Endothelial cell of umbilical vein (primary cell): ENCODE results near the gene CES5A. TPM values are rescaled to one million over a fixed set of nuclear protein-coding genes. Genes with fewer than 3 reads are reported as not detected.

Source experiments
- BruUV-seq: library from RNA; stranded (reverse); fragments of 400-500 nt; replicated peaks from 2 replicates; lab custom pipeline; 2021; lab: Mats Ljungman, UMichigan
- CTCF ChIA-PET: fragments of 300-600, 350-600 bp; sonication (Branson Sonifier 250); formaldehyde crosslinking; loops from one replicate; lab custom pipeline; 2021; ENCODE audit warnings: antibody characterized with exemption, inconsistent platforms; lab: Charles Lee
- POLR2A ChIA-PET: fragments of 300-600, 350-600 bp; sonication (Branson Sonifier 250); formaldehyde crosslinking; loops from one replicate; lab custom pipeline; 2021; ENCODE audit warnings: antibody characterized with exemption, inconsistent platforms; lab: Charles Lee
- DNase-seq: peaks from one replicate; pipeline ENCODE4 v3.0.0-alpha.2; 2011; ENCODE audit warnings: low read depth, low spot score
- FAIRE-seq: peaks from 2 replicates; lab custom pipeline; 2011; peaks lifted over from hg19 to GRCh38; lab: Jason Lieb, UNC
- H2AFZ ChIP-seq: 2 replicates; pipeline ENCODE4 v1.6.0; 2012; ENCODE audit warnings: low read depth, low read length, control low read depth, inconsistent platforms
- H3K27ac ChIP-seq: 2 replicates; pipeline ENCODE4 v1.5.1; 2011; ENCODE audit warnings: low read depth, mild to moderate bottlenecking, control low read depth, low read length, moderate library complexity; ENCODE audit not compliant: insufficient read depth
- H3K27me3 ChIP-seq, 2 experiments: 2 replicates each; pipeline versions ENCODE4 v1.6.0 to v1.6.1; 2011; ENCODE audit warnings: low read length in 2 of 2, mixed read lengths in 1 of 2; ENCODE audit not compliant: control insufficient read depth in 2 of 2, insufficient read depth in 2 of 2
- H3K36me3 ChIP-seq, 2 experiments: 2 replicates in 1 of 2; 3 replicates in 1 of 2; pipeline ENCODE4 v1.5.1; 2011; ENCODE audit warnings: low read length in 2 of 2, mild to moderate bottlenecking in 1 of 2, moderate library complexity in 1 of 2; ENCODE audit not compliant: control insufficient read depth in 2 of 2, insufficient read depth in 2 of 2; ENCODE audit errors: extremely low read depth in 1 of 2
- H3K4me1 ChIP-seq: 3 replicates; pipeline ENCODE4 v1.5.1; 2011; ENCODE audit warnings: mild to moderate bottlenecking, low read length; ENCODE audit not compliant: control insufficient read depth, insufficient read depth; ENCODE audit errors: extremely low read depth
- H3K4me2 ChIP-seq: 2 replicates; pipeline ENCODE4 v1.6.1; 2011; ENCODE audit warnings: low read length, control low read depth, mixed read lengths; ENCODE audit not compliant: insufficient read depth
- H3K4me3 ChIP-seq, 3 experiments: fragments of 200-600 bp in 1 of 3; sonication (generic), shearing (Covaris generic) in 1 of 3; replicated peaks in 1 of 3; 2 replicates each; pipeline ENCODE4 v1.5.1; 2011 to 2016; ENCODE audit warnings: control low read depth in 3 of 3, low read length in 3 of 3, mild to moderate bottlenecking in 2 of 3, inconsistent platforms in 1 of 3, low read depth in 1 of 3, moderate library complexity in 1 of 3; ENCODE audit not compliant: insufficient read depth in 1 of 3
- H3K79me2 ChIP-seq: 2 replicates; pipeline ENCODE4 v1.6.0; 2012; ENCODE audit warnings: low read length, inconsistent platforms; ENCODE audit not compliant: control insufficient read depth, insufficient read depth
- H3K9ac ChIP-seq: replicated peaks from 2 replicates; pipeline ENCODE3; 2011; ENCODE audit warnings: low read length, control low read depth; ENCODE audit not compliant: insufficient read depth; ENCODE audit errors: extremely low read depth
- H3K9me1 ChIP-seq: replicated peaks from 3 replicates; pipeline ENCODE4 v1.6.0; 2011; ENCODE audit warnings: mild to moderate bottlenecking, low read length; ENCODE audit not compliant: control insufficient read depth, insufficient read depth; ENCODE audit errors: extremely low read depth
- H3K9me3 ChIP-seq: replicated peaks from 2 replicates; pipeline ENCODE4 v1.5.1; 2012; ENCODE audit warnings: low read length, inconsistent platforms; ENCODE audit not compliant: control insufficient read depth, insufficient read depth
- H4K20me1 ChIP-seq: replicated peaks from 2 replicates; pipeline ENCODE3; 2011; ENCODE audit warnings: mild to moderate bottlenecking, low read length; ENCODE audit not compliant: control insufficient read depth, insufficient read depth; ENCODE audit errors: extremely low read depth
- CTCF ChIP-seq, 2 donors: IDR thresholded peaks; 1 replicate in 1 of 2; 2 replicates in 1 of 2; pipeline ENCODE4 v1.5.1; 2011; ENCODE audit warnings: low read length in 2 of 2, mild to moderate bottlenecking in 2 of 2, moderate library complexity in 2 of 2, control low read depth in 1 of 2, inconsistent platforms in 1 of 2, low read depth in 1 of 2; ENCODE audit not compliant: insufficient read depth in 1 of 2; ENCODE audit errors: extremely low read depth in 1 of 2
- EZH2 ChIP-seq: IDR thresholded peaks from 2 replicates; pipeline ENCODE4 v1.6.1; 2012; ENCODE audit warnings: borderline replicate concordance, low read depth, mild to moderate bottlenecking, moderate library complexity, low read length, inconsistent platforms; ENCODE audit not compliant: severe bottlenecking
- FOS ChIP-seq: IDR thresholded peaks from 2 replicates; pipeline ENCODE4 v1.6.1; 2011; ENCODE audit warnings: mild to moderate bottlenecking, low read length, moderate library complexity, borderline replicate concordance; ENCODE audit not compliant: insufficient read depth
- GATA2 ChIP-seq: IDR thresholded peaks from 2 replicates; pipeline ENCODE4 v1.7.0; 2011; ENCODE audit warnings: low read depth, mild to moderate bottlenecking, moderate library complexity, mixed read lengths, low read length; ENCODE audit not compliant: insufficient read length, insufficient read depth
- JUN ChIP-seq: IDR thresholded peaks from 2 replicates; pipeline ENCODE4 v1.6.1; 2011; ENCODE audit warnings: borderline replicate concordance, low read depth; ENCODE audit not compliant: insufficient read length, insufficient read depth
- MYC ChIP-seq: IDR thresholded peaks from one replicate; pipeline ENCODE4 v1.6.1; 2011; ENCODE audit warnings: mild to moderate bottlenecking, low read depth, low read length
- POLR2A ChIP-seq: IDR thresholded peaks from 2 replicates; pipeline ENCODE4 v1.6.1; 2012; ENCODE audit warnings: low read depth, mild to moderate bottlenecking, control low read depth, low read length
- POLR2AphosphoS5 ChIP-seq: IDR thresholded peaks from 2 replicates; pipeline ENCODE4 v1.6.1; 2012; ENCODE audit warnings: low read depth, mild to moderate bottlenecking, control low read depth, low read length, moderate library complexity; ENCODE audit not compliant: insufficient read depth
- dilution Hi-C: fragments of 300-500 bp; cut with MboI; formaldehyde crosslinking; loops from one replicate; pipeline ENCODE4 v1.15.0; 2019; ENCODE audit warnings: low sequenced_read_pairs; ENCODE audit not compliant: extremely low pct_ligation_motif_present
- intact Hi-C: fragments of 100-400 bp; cut with micrococcal nuclease; formaldehyde crosslinking; loops from one replicate; pipeline ENCODE4 v1.10.0; 2022
- polyA plus RNA-seq, 4 experiments: library from polyadenylated mRNA; depleted of rRNA in 3 of 4; stranded (reverse) in 3 of 4; unstranded in 1 of 4; fragments of >200 nt; gene quantifications; 2 replicates each; pipeline versions ENCODE4 v1.2.1 to v1.2.3, GENCODE V29; 2011 to 2012; ENCODE audit warnings: missing spikeins in 1 of 4
- total RNA-seq: library from RNA; stranded (reverse); gene quantifications from 2 replicates; pipeline ENCODE4 v1.2.3, GENCODE V29; 2021
- TF ChIP-seq, protein P1 (sequence below): IDR thresholded peaks from 2 replicates; pipeline ENCODE4 v1.6.1; 2011; ENCODE audit not compliant: insufficient read depth, insufficient read length

Gene CES5A
- total and polyA plus RNA-seq, 2 donors (not counting 3 experiments of a cell fraction or from before 2014, with no cell fraction given): not detected

DNA sequence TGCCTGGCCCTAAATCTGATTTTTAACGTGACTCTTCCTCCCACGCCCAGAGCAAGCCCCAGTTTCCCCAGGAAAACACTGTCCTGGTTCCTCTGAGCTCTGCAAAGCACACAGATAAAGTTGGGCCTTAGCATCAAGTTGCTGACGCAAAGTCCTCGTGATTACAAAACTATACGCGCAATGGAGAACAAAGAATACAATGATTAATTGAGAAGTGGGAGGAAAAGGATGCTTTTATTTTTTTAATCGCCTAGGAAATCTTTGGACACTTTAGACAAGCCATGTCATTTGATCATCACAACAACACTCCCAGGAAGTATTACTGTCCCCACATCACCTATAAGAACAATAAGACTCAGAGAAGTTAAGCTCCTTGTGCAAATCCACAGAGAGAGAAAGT is 30.5 kb upstream of the CES5A start:
- DNase-seq (no peak), FAIRE-seq (no peak)
- ChIA-PET POLR2A (no interaction called here), CTCF (no interaction called here)
- Histone ChIP-seq H3K36me3 (no peaks in the 10 kb centered on the region), H3K4me3 (no peak overlapping the region), H3K9me3 (no peaks in the 10 kb centered on the region), H3K4me2 (no peak overlapping the region), H3K79me2 (no peaks in the 10 kb centered on the region), H3K27me3 (no peaks in the 10 kb centered on the region), H3K4me1 (no peaks in the 10 kb centered on the region), H3K9me1 (no peaks in the 10 kb centered on the region), H3K27ac (no peak overlapping the region), H2AFZ (no peak overlapping the region), H4K20me1 (no peaks in the 10 kb centered on the region), H3K9ac (no peak overlapping the region)
- dilution Hi-C loops (no loop called here), intact Hi-C loops (no loop called here)
- no peak for TF ChIP-seq JUN
- no peak for TF ChIP-seq FOS
- TF ChIP-seq, protein P1, sequence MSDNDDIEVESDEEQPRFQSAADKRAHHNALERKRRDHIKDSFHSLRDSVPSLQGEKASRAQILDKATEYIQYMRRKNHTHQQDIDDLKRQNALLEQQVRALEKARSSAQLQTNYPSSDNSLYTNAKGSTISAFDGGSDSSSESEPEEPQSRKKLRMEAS: no peak
- TF ChIP-seq EZH2: no peak
- no TSS peak for BruUV-seq

- CTCF ChIA-PET: no interaction called here
Observed at GRCh38 chr16:55901566-55902217, 26.5 kb upstream of the CES5A start.

More at GRCh38 chr16:55901566-55902217, 26.5 kb upstream of the CES5A start:
- Histone ChIP-seq H3K9me3 (no peaks in the 10 kb centered on the region), H3K36me3 (no peaks in the 10 kb centered on the region), H4K20me1 (no peaks in the 10 kb centered on the region), H3K27me3 (no peaks in the 10 kb centered on the region), H2AFZ (no peak overlapping the region), H3K27ac (no peak overlapping the region), H3K4me3 (no peak overlapping the region), H3K4me1 (no peaks in the 10 kb centered on the region), H3K4me2 (no peak overlapping the region), H3K79me2 (no peaks in the 10 kb centered on the region), H3K9ac (no peak overlapping the region), H3K9me1 (no peaks in the 10 kb centered on the region)
- dilution Hi-C loops (no loop called here), intact Hi-C loops (no loop called here)
- BruUV-seq: no TSS peak
- POLR2A ChIA-PET: no interaction called here
- no peak for DNase-seq
- FAIRE-seq: no peak
- no peak for TF ChIP-seq CTCF (IDR thresholded peaks at IDR 0.05; ENCODE audit: extremely low read depth in 1 of 2, insufficient read depth in 1 of 2, low read depth in 1 of 2, low read length in 2 of 2)
- TF ChIP-seq GATA2: no peak
- TF ChIP-seq MYC: no peak
- TF ChIP-seq, protein P1: no peak
- TF ChIP-seq POLR2AphosphoS5: no peak
- TF ChIP-seq FOS: no peak
- no peak for TF ChIP-seq POLR2A
- TF ChIP-seq JUN: no peak
- TF ChIP-seq EZH2: no peak
